Thyroid gland (tissue), 4 donors: ENCODE results near the gene EDC3.

Source experiments
- CTCF ChIP-seq, 6 experiments: fragments of 200-600 bp in 3 of 6; fragments of 450-650 bp in 3 of 6; sonication (generic) in 3 of 6; IDR thresholded peaks; one replicate each; pipeline ENCODE4 v1.5.1; 2016 to 2019; ENCODE audit warnings: antibody characterized with exemption in 6 of 6, mild to moderate bottlenecking in 2 of 6, inconsistent platforms in 1 of 6, moderate library complexity in 1 of 6
- POLR2A ChIP-seq, 2 donors: fragments of 450-650 bp; IDR thresholded peaks; one replicate each; pipeline ENCODE4 v1.6.1; 2017; ENCODE audit warnings: antibody characterized with exemption in 2 of 2, mild to moderate bottlenecking in 2 of 2, moderate library complexity in 1 of 2

GRCh38 chr15:74683758-74684157, 12.1 kb downstream of the EDC3 start:
- TF ChIP-seq POLR2A (IDR thresholded peaks at IDR 0.05) = no peak
- TF ChIP-seq CTCF (IDR thresholded peaks at IDR 0.05) = no peak
